IMR-90 (cell line): ENCODE results near the gene NCOA5.

Experiments
- BHLHE40 ChIP-seq: fragments of 150-350 bp; IDR thresholded peaks from 2 replicates; pipeline ENCODE4 v1.6.1; 2016; ENCODE audit warnings: mild to moderate bottlenecking, low read depth, low read length
- MAFK ChIP-seq: IDR thresholded peaks from 2 replicates; pipeline ENCODE4 v1.6.1; 2012; ENCODE audit warnings: low read depth, low read length, improper control_type of control experiment
- MAZ ChIP-seq: IDR thresholded peaks from 2 replicates; pipeline ENCODE4 v1.6.1; 2012; ENCODE audit warnings: low read depth, mild to moderate bottlenecking, low read length, improper control_type of control experiment, moderate library complexity, borderline replicate concordance
- MXI1 ChIP-seq: IDR thresholded peaks from 2 replicates; pipeline ENCODE4 v1.6.1; 2012; ENCODE audit warnings: low read depth, mild to moderate bottlenecking, low read length, moderate library complexity, borderline replicate concordance
- POLR2A ChIP-seq: IDR thresholded peaks from 2 replicates; pipeline ENCODE4 v1.6.1; 2012; ENCODE audit warnings: mild to moderate bottlenecking, low read depth, low read length
- RFX5 ChIP-seq: IDR thresholded peaks from 2 replicates; pipeline ENCODE4 v1.8.0; 2012; ENCODE audit warnings: low read depth, mild to moderate bottlenecking, low read length, moderate library complexity
- SMC3 ChIP-seq: fragments of 150-350 bp; IDR thresholded peaks from 2 replicates; pipeline ENCODE4 v1.6.1; 2016; ENCODE audit warnings: low read depth, mild to moderate bottlenecking, antibody characterized with exemption, low read length, moderate library complexity
- TF ChIP-seq, protein P1 (sequence below): conservative IDR thresholded peaks from 2 replicates; pipeline ENCODE4 v1.5.1; 2012; ENCODE audit warnings: mild to moderate bottlenecking, low read depth, low read length, improper control_type of control experiment

- TF ChIP-seq, protein P1, sequence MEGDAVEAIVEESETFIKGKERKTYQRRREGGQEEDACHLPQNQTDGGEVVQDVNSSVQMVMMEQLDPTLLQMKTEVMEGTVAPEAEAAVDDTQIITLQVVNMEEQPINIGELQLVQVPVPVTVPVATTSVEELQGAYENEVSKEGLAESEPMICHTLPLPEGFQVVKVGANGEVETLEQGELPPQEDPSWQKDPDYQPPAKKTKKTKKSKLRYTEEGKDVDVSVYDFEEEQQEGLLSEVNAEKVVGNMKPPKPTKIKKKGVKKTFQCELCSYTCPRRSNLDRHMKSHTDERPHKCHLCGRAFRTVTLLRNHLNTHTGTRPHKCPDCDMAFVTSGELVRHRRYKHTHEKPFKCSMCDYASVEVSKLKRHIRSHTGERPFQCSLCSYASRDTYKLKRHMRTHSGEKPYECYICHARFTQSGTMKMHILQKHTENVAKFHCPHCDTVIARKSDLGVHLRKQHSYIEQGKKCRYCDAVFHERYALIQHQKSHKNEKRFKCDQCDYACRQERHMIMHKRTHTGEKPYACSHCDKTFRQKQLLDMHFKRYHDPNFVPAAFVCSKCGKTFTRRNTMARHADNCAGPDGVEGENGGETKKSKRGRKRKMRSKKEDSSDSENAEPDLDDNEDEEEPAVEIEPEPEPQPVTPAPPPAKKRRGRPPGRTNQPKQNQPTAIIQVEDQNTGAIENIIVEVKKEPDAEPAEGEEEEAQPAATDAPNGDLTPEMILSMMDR: no peak
- no peak for TF ChIP-seq POLR2A
- TF ChIP-seq MXI1: no peak
- no peak for TF ChIP-seq RFX5
- TF ChIP-seq SMC3: no peak
- TF ChIP-seq MAZ: no peak
- TF ChIP-seq BHLHE40: no peak
- TF ChIP-seq MAFK: no peak
Observed at GRCh38 chr20:46102940-46103339, 13.2 kb upstream of the NCOA5 start.
